Activated CD8-positive, alpha-beta memory T cell treated with anti-CD3 and anti-CD28 coated beads, Interleukin-2, amount 50 U/mL, for 48 hours (primary cell): Measurements from ENCODE around the gene RNF215.

Experiments used
- DNase-seq: peaks from one replicate; pipeline ENCODE4 v3.0.0-alpha.2; 2020

RNF215 gene

GRCh38 chr22:30386960-30387827, at the start of gene RNF215:
TSS of gene RNF215 (minus strand) at chr22:30387411. CDS start at chr22:30387313, 98 bp downstream.
- DNase-seq: peak; percentile 94

DNA sequence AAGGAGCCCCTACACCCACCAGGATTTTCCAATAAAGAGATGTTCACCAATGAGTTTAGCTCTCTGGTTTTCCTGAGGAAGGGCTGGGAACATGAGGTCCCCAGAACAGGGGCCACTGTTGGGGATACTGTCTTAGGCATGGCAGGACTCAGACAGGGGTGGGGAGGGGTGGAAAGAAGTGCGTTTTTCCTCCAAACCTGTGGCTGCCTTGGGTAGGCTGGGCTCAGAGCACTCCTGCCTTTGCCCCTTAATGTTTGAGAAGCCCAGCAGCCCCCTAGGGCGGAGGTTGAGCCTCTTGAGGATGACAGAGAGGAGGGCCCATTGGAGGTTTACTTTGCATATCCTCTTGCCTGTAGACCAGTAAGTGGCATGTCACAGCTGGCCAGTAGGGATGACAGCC, 49.0 kb upstream of the RNF215 start:
- DNase-seq: no peak

- peak; percentile 82 for DNase-seq
Observed at GRCh38 chr22:30435674-30436126, 48.5 kb upstream of the RNF215 start.

GRCh38 chr22:30434843-30435242, 47.6 kb upstream of the RNF215 start:
- DNase-seq: no peak

- DNase-seq: no peak
Observed at GRCh38 chr22:30433773-30434172, 46.6 kb upstream of the RNF215 start.

- no peak for DNase-seq
Observed at GRCh38 chr22:30433227-30433626, 46.0 kb upstream of the RNF215 start.

DNA sequence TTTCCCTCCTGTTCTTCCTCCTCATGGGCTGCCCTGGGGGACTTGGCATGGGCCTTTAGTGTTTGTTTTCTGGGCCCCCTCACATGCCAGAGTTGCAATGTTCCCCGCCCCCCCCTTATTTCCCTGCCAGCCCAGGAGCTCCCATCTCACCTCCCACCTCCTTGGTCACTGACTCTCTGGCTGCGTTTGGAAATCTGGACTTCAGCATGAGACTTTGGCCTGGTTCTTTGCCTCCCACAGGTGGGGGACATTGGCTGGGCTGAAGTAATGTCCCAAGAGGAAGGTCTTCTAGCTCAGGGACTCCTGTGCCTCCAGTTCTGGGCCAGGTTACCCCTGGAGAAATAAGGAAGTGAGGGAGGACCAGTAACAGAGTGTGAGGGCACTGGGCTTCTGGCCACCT, 45.3 kb upstream of the RNF215 start:
- no peak for DNase-seq

DNA sequence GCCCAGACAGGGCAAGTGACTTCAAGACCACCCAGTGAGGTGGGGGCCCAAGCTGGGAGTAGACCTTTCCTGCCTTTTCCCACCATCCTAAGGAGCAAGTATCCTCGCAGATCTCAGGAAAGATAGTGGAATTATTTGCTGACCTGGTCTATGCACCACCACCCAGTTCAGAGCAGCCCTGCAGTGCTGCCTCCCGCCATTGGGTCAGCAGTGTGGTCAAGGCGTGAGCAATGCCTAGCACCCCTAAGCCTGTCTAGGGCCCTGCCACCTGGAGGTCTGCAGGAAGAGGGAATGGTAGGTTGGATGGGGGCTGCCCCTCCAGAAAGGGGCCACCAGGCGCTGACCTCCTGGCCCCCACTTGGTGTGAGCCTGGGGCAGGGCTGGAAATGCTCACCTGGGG, 44.9 kb upstream of the RNF215 start:
- DNase-seq: no peak

GRCh38 chr22:30430933-30431332, 43.7 kb upstream of the RNF215 start:
- DNase-seq: no peak

DNA sequence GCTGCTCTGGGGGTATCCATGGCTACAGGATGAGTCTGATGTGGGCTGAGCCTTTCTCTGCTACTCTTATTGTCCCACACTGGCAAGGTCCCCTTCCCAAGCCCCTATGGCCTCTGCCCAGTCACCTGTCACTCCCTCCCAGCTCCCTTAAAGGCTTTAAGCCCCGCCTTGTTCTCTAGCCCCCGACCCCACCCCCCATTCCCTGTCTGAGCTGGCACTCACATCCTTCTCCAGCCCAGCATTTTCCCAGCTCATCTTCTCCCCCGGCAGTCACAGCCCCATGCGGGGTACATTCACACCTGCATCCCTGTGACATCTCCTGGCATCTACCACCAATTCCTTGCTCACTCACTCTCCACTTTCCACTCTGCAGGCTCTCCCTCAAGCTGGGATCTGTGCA, 42.7 kb upstream of the RNF215 start:
- no peak for DNase-seq

DNA sequence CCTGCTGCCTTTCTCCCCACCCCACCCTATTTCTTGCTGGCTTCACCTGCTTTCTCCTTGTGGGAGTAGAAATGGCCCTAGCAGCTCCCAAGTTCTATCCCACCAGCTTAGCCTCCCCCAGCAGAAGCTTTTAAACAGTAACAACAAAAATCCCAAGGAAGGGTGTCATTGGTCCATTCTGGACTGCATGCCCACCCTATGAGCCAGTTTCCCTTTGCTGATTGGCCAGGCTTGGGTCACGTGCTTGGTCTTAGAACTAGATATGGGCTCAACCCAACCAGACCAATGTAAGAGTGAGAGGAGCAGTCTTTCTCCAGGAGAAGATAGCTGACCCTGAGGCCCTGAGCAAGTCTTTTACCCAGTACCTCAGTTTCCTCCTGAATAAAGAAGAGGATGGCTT, 40.7 kb upstream of the RNF215 start:
- DNase-seq: no peak

DNA sequence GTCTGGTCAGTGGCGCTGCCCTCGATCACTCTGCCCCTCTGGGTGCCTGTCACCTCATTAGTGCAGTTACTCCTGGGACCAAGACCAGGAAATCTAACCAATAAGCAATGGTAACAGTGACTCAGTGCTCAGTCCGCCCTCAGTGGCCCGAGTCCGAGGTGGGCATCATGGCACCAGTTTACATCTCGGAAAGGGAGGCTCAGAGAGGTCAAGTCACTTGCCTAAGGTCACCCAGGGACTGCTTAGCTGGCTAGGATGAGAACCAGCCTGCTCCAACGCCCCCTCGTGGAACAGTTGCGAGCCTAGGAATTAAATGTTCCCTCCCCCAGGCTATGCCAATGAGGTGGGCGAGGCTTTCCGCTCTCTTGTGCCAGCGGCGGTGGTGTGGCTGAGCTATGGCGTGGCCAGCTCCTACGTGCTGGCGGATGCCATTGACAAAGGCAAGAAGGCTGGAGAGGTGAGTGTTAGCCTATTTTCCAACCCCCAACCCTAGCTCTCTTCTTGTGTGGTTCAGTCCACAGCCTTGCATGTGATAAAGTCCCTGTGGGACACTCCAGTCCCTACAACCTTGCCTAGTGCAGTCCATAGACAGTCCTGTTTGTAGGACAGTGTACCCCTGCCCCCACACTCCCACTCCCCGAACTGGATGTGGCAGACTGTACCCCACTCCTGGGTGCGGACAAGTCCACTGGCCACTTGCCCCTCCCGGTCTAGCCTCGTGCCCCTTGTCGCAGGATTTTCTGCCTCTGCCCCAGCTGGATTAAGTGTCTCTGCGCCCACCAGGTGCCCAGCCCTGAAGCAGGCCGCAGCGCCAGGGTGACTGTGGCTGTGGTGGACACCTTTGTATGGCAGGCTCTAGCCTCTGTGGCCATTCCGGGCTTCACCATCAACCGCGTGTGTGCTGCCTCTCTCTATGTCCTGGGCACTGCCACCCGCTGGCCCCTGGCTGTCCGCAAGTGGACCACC, 39.5 kb upstream of the RNF215 start:
- DNase-seq: peak; percentile 90

GRCh38 chr22:30425616-30426387, 38.6 kb upstream of the RNF215 start, which contains the start of gene MTFP1:
TSS of gene MTFP1 (plus strand) at chr22:30425768. CDS start at chr22:30425880, 112 bp downstream.
- peak; percentile 80 for DNase-seq

- DNase-seq: no peak
Observed at GRCh38 chr22:30425327-30425615, 38.1 kb upstream of the RNF215 start.

DNA sequence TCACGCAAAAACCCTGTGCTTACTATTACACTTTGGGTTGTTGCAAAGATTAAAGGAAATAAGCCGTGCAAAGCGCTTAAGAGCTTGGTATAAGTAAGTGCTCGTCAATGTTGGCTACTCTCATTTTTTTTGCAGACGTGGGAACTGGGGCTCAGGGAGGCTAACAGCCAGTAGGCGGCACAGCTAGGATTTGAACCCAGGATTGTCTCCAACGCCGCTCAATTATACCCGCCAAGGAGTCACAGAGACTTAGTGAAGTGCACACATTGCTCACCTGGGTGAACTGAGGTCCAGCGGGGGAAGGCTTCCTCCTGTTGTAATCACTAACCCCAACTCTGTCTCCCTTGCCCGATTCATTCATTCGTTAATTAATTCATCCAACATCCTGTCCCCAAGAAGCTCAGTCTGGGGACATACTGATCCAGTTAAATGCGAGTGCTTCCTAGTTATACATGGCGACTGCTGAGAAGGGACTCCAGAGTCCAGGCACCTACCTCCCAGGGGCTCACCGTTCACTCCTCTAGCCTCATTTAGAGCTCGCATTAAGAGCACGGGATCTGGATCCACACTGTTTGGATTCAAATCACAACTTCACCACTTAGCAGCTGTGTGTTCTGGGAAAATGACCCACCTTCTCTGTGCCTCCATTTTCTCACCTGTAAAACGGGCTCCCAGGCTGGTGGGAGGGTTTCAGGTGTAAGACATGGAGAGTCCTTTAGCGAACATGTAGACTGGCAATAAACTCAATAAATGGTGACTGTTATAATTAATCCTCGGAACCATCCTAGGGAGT, 37.5 kb upstream of the RNF215 start:
- peak; percentile 64 for DNase-seq

DNA sequence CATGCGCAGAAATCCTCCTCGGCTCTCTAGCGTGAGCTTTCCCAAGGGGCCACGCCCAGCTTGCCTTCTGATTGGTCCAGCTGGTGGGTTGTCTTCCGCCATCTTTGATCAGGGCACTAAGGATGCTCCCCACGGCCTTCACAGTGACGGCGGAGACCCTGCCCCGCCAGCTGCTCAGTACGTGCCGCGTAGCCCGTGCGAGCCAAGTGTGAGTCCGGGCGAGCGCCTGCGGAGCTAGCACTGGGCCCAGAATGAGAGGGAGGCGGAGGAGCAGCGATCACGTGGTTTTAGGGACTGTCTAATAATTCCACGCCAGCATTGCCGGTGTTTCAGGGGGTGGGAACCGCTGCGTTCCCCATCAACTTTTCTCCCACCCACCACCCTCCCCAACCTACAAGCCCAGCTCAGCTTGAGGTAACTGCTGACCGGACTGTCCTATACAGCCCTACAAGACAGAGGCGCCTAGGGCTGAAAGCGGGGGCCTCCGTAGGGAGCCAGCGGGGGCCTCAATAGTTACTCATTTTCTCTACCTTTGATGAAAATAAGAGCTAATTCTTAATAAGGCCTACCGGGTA, 36.8 kb upstream of the RNF215 start:
- peak; percentile 97 for DNase-seq

DNA sequence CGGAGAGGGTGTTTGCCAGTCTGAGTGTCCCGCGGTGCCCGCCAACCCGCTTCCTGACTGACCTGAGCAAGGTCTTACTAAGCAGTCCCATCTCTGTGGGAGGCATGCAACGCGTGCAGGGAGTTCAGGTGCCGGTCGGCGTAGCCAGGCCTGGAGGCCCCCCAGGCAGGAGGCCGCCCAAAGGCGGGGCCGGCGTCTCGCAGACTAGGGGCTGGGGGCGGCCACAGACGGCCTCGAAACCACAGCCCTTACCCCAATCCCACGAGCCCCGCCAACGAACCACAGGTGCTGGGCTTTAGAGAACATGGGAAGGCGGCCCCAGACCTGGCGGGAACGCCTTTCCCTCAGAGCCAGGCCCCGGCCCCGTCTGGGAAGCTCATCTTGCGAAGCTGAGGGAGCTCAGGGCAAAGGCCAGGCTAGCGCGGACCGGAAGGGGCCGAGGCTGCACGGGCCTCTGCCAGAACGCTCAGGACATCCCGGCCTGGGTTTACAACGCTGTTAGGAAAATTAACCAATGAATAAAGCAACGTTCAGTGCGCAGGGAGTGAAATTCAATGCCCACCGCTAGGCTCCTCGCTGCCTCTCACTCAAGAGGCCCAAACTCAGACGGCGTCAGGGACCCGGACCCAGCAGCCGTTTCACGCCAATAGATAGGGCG, 36.2 kb upstream of the RNF215 start:
- no peak for DNase-seq

DNA sequence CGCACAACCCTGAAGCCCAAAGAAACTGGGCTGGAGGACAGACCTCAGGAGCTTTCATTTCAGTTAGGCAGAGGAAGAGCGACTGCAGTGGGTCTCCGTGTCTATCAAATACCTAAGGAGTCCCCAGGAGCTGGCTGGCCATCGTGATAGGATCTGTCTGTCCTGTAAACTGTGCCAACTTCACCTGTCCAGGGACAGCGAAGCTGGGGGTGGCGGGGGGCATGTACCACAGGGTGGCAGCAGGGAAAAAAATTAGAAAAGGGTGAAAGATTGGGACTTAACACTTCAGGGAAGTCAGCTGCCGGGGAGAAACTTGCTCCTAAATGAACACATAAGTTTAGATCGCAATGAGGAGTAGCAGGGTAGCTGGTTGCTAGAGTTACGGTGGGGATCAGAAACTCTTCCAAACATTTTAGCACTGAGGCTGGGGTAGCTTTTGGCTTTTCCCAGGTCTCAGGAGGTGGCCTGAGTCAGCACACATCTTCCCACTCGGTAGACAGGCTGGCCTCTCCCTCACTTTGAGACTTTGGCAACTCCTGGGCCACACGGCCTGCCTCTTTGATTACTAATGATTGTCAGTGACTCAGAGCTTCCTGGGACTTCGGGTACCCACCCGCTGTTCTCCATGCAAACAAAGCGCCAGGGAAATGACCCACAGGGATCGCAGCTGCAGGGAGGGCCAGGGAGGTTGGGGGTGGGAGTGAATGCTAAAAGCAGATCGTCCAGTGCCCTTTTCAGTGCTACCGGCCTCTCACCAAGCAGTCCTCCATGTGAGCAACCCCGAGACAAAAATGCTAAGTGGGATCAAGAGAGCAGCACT, 35.5 kb upstream of the RNF215 start:
- DNase-seq: peak; percentile 83

- DNase-seq: no peak
Observed at GRCh38 chr22:30421695-30422480, 34.7 kb upstream of the RNF215 start.
